Measurements from ENCODE around the gene POLE. TPM values are rescaled to one million over a fixed set of nuclear protein-coding genes. Genes with fewer than 3 reads are reported as not detected.

The POLE gene
- total and polyA plus RNA-seq, 2 of the 4 experiments (the other 2 are of a cell fraction), result 17.2 to 20.7 TPM

GRCh38 chr12:132736378-132736777 lies 49.2 kb upstream of the POLE start:
- Histone ChIP-seq H3K36me3 (ENCODE audit: control insufficient read depth, insufficient read depth, low read length) (peaks cover 78% of the 10 kb centered on the region), H3K4me1 (ENCODE audit: control insufficient read depth, insufficient read depth, low read length) (no peaks in the 10 kb centered on the region)
- ATAC-seq (ENCODE audit: low read depth), result no peak

More at GRCh38 chr12:132736378-132736777, 49.2 kb upstream of the POLE start:
- H3K4me2 ChIP-seq (ENCODE audit: low read depth, low read length), result no peak overlapping the region
- ChIA-PET CTCF (no interaction called here), POLR2A (ENCODE audit: unreplicated experiment) (no interaction called here)
- no peak overlapping the region for H3K27ac ChIP-seq (ENCODE audit: insufficient read depth, low read length)
- H2BK20ac ChIP-seq (ENCODE audit: low read depth, low read length), result no peak overlapping the region
- peaks cover 33% of the 10 kb centered on the region for H4K20me1 ChIP-seq (ENCODE audit: insufficient read depth, low read length)
- no peaks in the 10 kb centered on the region for H3K9me3 ChIP-seq (ENCODE audit: control insufficient read depth, insufficient read depth, low read length)
- dilution Hi-C loops (cut with HindIII; ENCODE audit: low sequenced_read_pairs, unreplicated experiment) (no loop called here), in situ Hi-C loops (cut with MboI; ENCODE audit: low sequenced_read_pairs) (no loop called here), intact Hi-C loops (cut with micrococcal nuclease) (no loop called here)
- H2BK5ac ChIP-seq (ENCODE audit: low read depth, low read length, poor library complexity, severe bottlenecking), result no peak overlapping the region
- H4K8ac ChIP-seq (ENCODE audit: low read depth in 2 of 2, low read length in 2 of 2), result no peak overlapping the region
- H4K91ac ChIP-seq (ENCODE audit: insufficient read depth, low read depth, low read length), result no peak overlapping the region
- H3K4me3 ChIP-seq (ENCODE audit: insufficient read depth, low read depth, low read length), result no peak overlapping the region
- TF ChIP-seq RFX5 (IDR thresholded peaks at IDR 0.05; ENCODE audit: low read depth, low read length) (no peak), CTCF (conservative IDR thresholded peaks at IDR 0.05; ENCODE audit: low read depth, low read length) (no peak), MXI1 (IDR thresholded peaks at IDR 0.05; ENCODE audit: borderline replicate concordance, low read depth, low read length) (no peak), BHLHE40 (IDR thresholded peaks at IDR 0.05; ENCODE audit: low read depth, low read length) (no peak), CEBPB (IDR thresholded peaks at IDR 0.05; ENCODE audit: low read depth, low read length) (no peak), MAFK (IDR thresholded peaks at IDR 0.05; ENCODE audit: low read depth, low read length) (no peak), RCOR1 (IDR thresholded peaks at IDR 0.05; ENCODE audit: insufficient replicate concordance, low read length) (no peak), RAD21 (IDR thresholded peaks at IDR 0.05; ENCODE audit: low read length) (no peak), POLR2A (IDR thresholded peaks at IDR 0.05; ENCODE audit: low read depth, low read length) (no peak), FOS (IDR thresholded peaks at IDR 0.05; ENCODE audit: low read depth, low read length) (no peak), CHD1 (IDR thresholded peaks at IDR 0.05; ENCODE audit: low read depth, low read length) (no peak), SMC3 (IDR thresholded peaks at IDR 0.05; ENCODE audit: low read depth, low read length) (no peak), NFE2L2 (IDR thresholded peaks at IDR 0.05; ENCODE audit: low read depth, low read length) (no peak), MAZ (IDR thresholded peaks at IDR 0.05; ENCODE audit: borderline replicate concordance, low read depth, low read length) (no peak)
- TF ChIP-seq, protein P1, sequence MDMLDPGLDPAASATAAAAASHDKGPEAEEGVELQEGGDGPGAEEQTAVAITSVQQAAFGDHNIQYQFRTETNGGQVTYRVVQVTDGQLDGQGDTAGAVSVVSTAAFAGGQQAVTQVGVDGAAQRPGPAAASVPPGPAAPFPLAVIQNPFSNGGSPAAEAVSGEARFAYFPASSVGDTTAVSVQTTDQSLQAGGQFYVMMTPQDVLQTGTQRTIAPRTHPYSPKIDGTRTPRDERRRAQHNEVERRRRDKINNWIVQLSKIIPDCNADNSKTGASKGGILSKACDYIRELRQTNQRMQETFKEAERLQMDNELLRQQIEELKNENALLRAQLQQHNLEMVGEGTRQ (IDR thresholded peaks at IDR 0.05; ENCODE audit: low read depth, low read length), result no peak
- TF ChIP-seq, protein P2, sequence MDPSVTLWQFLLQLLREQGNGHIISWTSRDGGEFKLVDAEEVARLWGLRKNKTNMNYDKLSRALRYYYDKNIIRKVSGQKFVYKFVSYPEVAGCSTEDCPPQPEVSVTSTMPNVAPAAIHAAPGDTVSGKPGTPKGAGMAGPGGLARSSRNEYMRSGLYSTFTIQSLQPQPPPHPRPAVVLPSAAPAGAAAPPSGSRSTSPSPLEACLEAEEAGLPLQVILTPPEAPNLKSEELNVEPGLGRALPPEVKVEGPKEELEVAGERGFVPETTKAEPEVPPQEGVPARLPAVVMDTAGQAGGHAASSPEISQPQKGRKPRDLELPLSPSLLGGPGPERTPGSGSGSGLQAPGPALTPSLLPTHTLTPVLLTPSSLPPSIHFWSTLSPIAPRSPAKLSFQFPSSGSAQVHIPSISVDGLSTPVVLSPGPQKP (IDR thresholded peaks at IDR 0.05; ENCODE audit: borderline replicate concordance, low read depth, low read length), result no peak
- no peak overlapping the region for H3K4ac ChIP-seq (ENCODE audit: low read depth, low read length)
- BruUV-seq (replicated peaks), result no TSS peak
- H4K5ac ChIP-seq (ENCODE audit: low read depth, low read length), result no peak overlapping the region
- H2AK5ac ChIP-seq (ENCODE audit: low read depth, low read length), result no peak overlapping the region
- no peak overlapping the region for H3K56ac ChIP-seq (ENCODE audit: extremely low read depth, insufficient read depth, low read length)
- no peak overlapping the region for H2BK15ac ChIP-seq (ENCODE audit: low read depth, low read length)
- peaks cover 13 to 25% of the 10 kb centered on the region in 2 experiments for H3K79me1 ChIP-seq (ENCODE audit: low read depth in 1 of 2, low read length in 2 of 2)
- DNase-seq, result no peak
- no peak overlapping the region for H2AFZ ChIP-seq (replicated peaks; ENCODE audit: low read length, poor library complexity)
- no peaks in the 10 kb centered on the region for H3K9me1 ChIP-seq (ENCODE audit: insufficient read depth, low read length)
- WGBS, 2 experiments (ENCODE audit: extremely low coverage in 2 of 2, insufficient read length in 1 of 2), result 93% methylated on average over 2 of the region's 12 CpGs; no CpG with 5 or more reads in 1 of the 2 experiments
- no peaks in the 10 kb centered on the region for H3K27me3 ChIP-seq (ENCODE audit: control insufficient read depth, insufficient read depth, low read length)
- H3K18ac ChIP-seq (ENCODE audit: low read depth, low read length), result no peak overlapping the region
- no peak overlapping the region for H2BK120ac ChIP-seq (ENCODE audit: low read depth, low read length)
- no peak overlapping the region for H2AK9ac ChIP-seq (replicated peaks; ENCODE audit: low read depth, low read length, poor library complexity)
- H3K23ac ChIP-seq (ENCODE audit: low read depth, low read length), result no peak overlapping the region
- H3K14ac ChIP-seq (replicated peaks; ENCODE audit: low read depth, low read length), result no peak overlapping the region
- H3K9ac ChIP-seq (ENCODE audit: low read depth, low read length), result no peak overlapping the region

Measured in IMR-90 (cell line).